GM18498 (cell line): ENCODE measurements around the gene FEN1.
A peak's percentile ranks its signal among the peaks of the same experiment; 100 is the strongest.

Experiments
- ATAC-seq: cut with Tn5 transposase; IDR thresholded peaks from one replicate; pipeline ENCODE4 v1.9.1; 2021; ENCODE audit warnings: mild to moderate bottlenecking, moderate library complexity; ENCODE audit not compliant: unreplicated experiment

Gene FEN1

GRCh38 chr11:61774411-61774810 is 18.3 kb upstream of the FEN1 start:
- ATAC-seq = no peak

GRCh38 chr11:61775106-61775505 is 17.6 kb upstream of the FEN1 start:
- no peak for ATAC-seq

- no peak for ATAC-seq
These were observed 16.8 kb upstream of the FEN1 start for GRCh38 chr11:61775606-61776554.

- ATAC-seq = peak; percentile 55
These were observed 16.1 kb upstream of the FEN1 start for GRCh38 chr11:61776561-61777075.

GRCh38 chr11:61777234-61778090 is 15.2 kb upstream of the FEN1 start:
- no peak for ATAC-seq

- ATAC-seq = no peak
These were observed 14.3 kb upstream of the FEN1 start for GRCh38 chr11:61778357-61778886.

- ATAC-seq = no peak
These were observed 13.6 kb upstream of the FEN1 start for GRCh38 chr11:61778920-61779650.

- no peak for ATAC-seq
These were observed 12.8 kb upstream of the FEN1 start for GRCh38 chr11:61779666-61780525.

- ATAC-seq = no peak
These were observed 12.0 kb upstream of the FEN1 start for GRCh38 chr11:61780581-61781162.

- no peak for ATAC-seq
These were observed 11.1 kb upstream of the FEN1 start for GRCh38 chr11:61781585-61781984.

GRCh38 chr11:61782299-61782698 is 10.4 kb upstream of the FEN1 start:
- ATAC-seq = no peak

GRCh38 chr11:61782841-61783240 is 9.9 kb upstream of the FEN1 start:
- no peak for ATAC-seq

GRCh38 chr11:61783717-61784505 is 8.8 kb upstream of the FEN1 start:
- no peak for ATAC-seq

GRCh38 chr11:61784506-61784805 is 8.3 kb upstream of the FEN1 start:
- no peak for ATAC-seq

- no peak for ATAC-seq
These were observed 6.8 kb upstream of the FEN1 start for GRCh38 chr11:61785837-61786402.

GRCh38 chr11:61787928-61788491 is 4.7 kb upstream of the FEN1 start:
- no peak for ATAC-seq

- ATAC-seq = peak; percentile 33
These were observed 888 bp upstream of the FEN1 start for GRCh38 chr11:61791737-61792309.
